Measurements from ENCODE around the gene C10orf71.

C10orf71 gene

GRCh38 chr10:49298671-49298982, 343 bp upstream of the C10orf71 start:
- no peak overlapping the region for H3K4me3 ChIP-seq (ENCODE audit: low read depth, low read length)
- H3K36me3 ChIP-seq (ENCODE audit: control insufficient read depth in 2 of 2, insufficient read depth in 1 of 2, low read length in 2 of 2), result no peaks in the 10 kb centered on the region
- H3K9me3 ChIP-seq (ENCODE audit: control insufficient read depth, insufficient read depth, low read depth, low read length), result no peaks in the 10 kb centered on the region
- ChIA-PET POLR2A (no interaction called here), CTCF (interaction anchor here (0.6 kb wide), 1 partner anchor 13 kb away, joined by 3 read pairs; no protein-coding TSS in a partner anchor)
- TF ChIP-seq ZNF623 (tag by site-specific recombination; IDR thresholded peaks at IDR 0.05), result no peak
- no peak for TF ChIP-seq ZNF473 (tag by site-specific recombination; IDR thresholded peaks at IDR 0.05)
- no peak for TF ChIP-seq ZNF26 (tag by site-specific recombination; IDR thresholded peaks at IDR 0.05)
- TF ChIP-seq ZNF580 (tag by site-specific recombination; IDR thresholded peaks at IDR 0.05), result no peak
- TF ChIP-seq ZSCAN16 (tag by site-specific recombination; IDR thresholded peaks at IDR 0.05), result no peak
- TF ChIP-seq ZNF184 (tag by site-specific recombination; IDR thresholded peaks at IDR 0.05), result no peak
- no peak for TF ChIP-seq KLF16 (tag by site-specific recombination; IDR thresholded peaks at IDR 0.05)
- TF ChIP-seq IKZF3 (tag by site-specific recombination; IDR thresholded peaks at IDR 0.05), result no peak
- no peak for TF ChIP-seq TRIM28 (IDR thresholded peaks at IDR 0.05; ENCODE audit: borderline replicate concordance, low read length)
- no peak for TF ChIP-seq SP3 (tag by site-specific recombination; IDR thresholded peaks at IDR 0.05)
- TF ChIP-seq ZBTB26 (tag by site-specific recombination; optimal IDR thresholded peaks at IDR 0.05), result no peak
- no peak for TF ChIP-seq ZBTB20 (tag by site-specific recombination; IDR thresholded peaks at IDR 0.05)
- no peak for TF ChIP-seq SETDB1 (IDR thresholded peaks at IDR 0.05; ENCODE audit: insufficient read length, low read length)
- no peak for TF ChIP-seq ZNF510 (tag by site-specific recombination; IDR thresholded peaks at IDR 0.05; ENCODE audit: insufficient replicate concordance)
- TF ChIP-seq ZNF626 (tag by site-specific recombination; IDR thresholded peaks at IDR 0.05), result no peak
- no peak for TF ChIP-seq ZNF37A (tag by site-specific recombination; IDR thresholded peaks at IDR 0.05)
- peaks cover 8% of the 10 kb centered on the region; the same call in 1 of the 2 replicates for H3K4me1 ChIP-seq (ENCODE audit: control insufficient read depth, insufficient read depth, low read length)
- no peak overlapping the region for H3K27ac ChIP-seq (ENCODE audit: extremely low read depth, low read depth, low read length)

- H3K27ac ChIP-seq (ENCODE audit: extremely low read depth, low read depth, low read length), result no peak overlapping the region
- ChIA-PET CTCF (no interaction called here), POLR2A (no interaction called here)
- no peak for TF ChIP-seq ZSCAN30 (tag by site-specific recombination; IDR thresholded peaks at IDR 0.05)
- no peak for TF ChIP-seq ZNF785 (tag by site-specific recombination; IDR thresholded peaks at IDR 0.05)
- peak; percentile 83 for TF ChIP-seq GLIS1 (tag by site-specific recombination; IDR thresholded peaks at IDR 0.05)
- H3K4me3 ChIP-seq (ENCODE audit: low read depth, low read length), result no peak overlapping the region
- peaks cover 8% of the 10 kb centered on the region; the same call in 1 of the 2 replicates for H3K4me1 ChIP-seq (ENCODE audit: control insufficient read depth, insufficient read depth, low read length)
- no peaks in the 10 kb centered on the region for H3K9me3 ChIP-seq (ENCODE audit: control insufficient read depth, insufficient read depth, low read depth, low read length)
- no peaks in the 10 kb centered on the region for H3K36me3 ChIP-seq (ENCODE audit: control insufficient read depth in 2 of 2, insufficient read depth in 1 of 2, low read length in 2 of 2)
Measured at GRCh38 chr10:49299816-49300139, 808 bp downstream of the C10orf71 start.

- Histone ChIP-seq H3K9me3 (ENCODE audit: control insufficient read depth, insufficient read depth, low read depth, low read length) (no peaks in the 10 kb centered on the region), H3K4me3 (ENCODE audit: low read depth, low read length) (no peak overlapping the region), H3K27ac (ENCODE audit: extremely low read depth, low read depth, low read length) (no peak overlapping the region), H3K4me1 (ENCODE audit: control insufficient read depth, insufficient read depth, low read length) (peaks cover 8% of the 10 kb centered on the region; the same call in 1 of the 2 replicates), H3K36me3 (ENCODE audit: control insufficient read depth in 2 of 2, insufficient read depth in 1 of 2, low read length in 2 of 2) (no peaks in the 10 kb centered on the region)
- ChIA-PET POLR2A (no interaction called here), CTCF (no interaction called here)
- TF ChIP-seq ZNF324 (tag by site-specific recombination; IDR thresholded peaks at IDR 0.05) (no peak), ZNF169 (tag by site-specific recombination; IDR thresholded peaks at IDR 0.05) (no peak), ZNF529 (tag by site-specific recombination; IDR thresholded peaks at IDR 0.05; ENCODE audit: insufficient replicate concordance) (no peak), ZNF416 (tag by site-specific recombination; IDR thresholded peaks at IDR 0.05) (no peak), ZNF2 (tag by site-specific recombination; IDR thresholded peaks at IDR 0.05) (no peak), ZNF398 (tag by site-specific recombination; IDR thresholded peaks at IDR 0.05) (no peak), ZNF423 (tag by site-specific recombination; IDR thresholded peaks at IDR 0.05) (no peak), ZNF514 (tag by site-specific recombination; IDR thresholded peaks at IDR 0.05) (no peak), ZNF555 (tag by site-specific recombination; conservative IDR thresholded peaks at IDR 0.05) (no peak), ZNF585B (tag by site-specific recombination; IDR thresholded peaks at IDR 0.05) (no peak), ZFP3 (tag by site-specific recombination; IDR thresholded peaks at IDR 0.05; ENCODE audit: low read depth) (no peak)
Measured at GRCh38 chr10:49300140-49300974, 1.4 kb downstream of the C10orf71 start.
